HCT116 (cell line): Measurements from ENCODE around the gene PSORS1C1. TPM values are rescaled to one million over a fixed set of nuclear protein-coding genes. Genes with fewer than 3 reads are reported as not detected.

Experiments
- ATAC-seq: fragments of 200-7000 bp; cut with Tn5 transposase; 2 replicates; pipeline ENCODE4 v1.9.1; 2020; ENCODE audit warnings: mild to moderate bottlenecking, moderate library complexity
- BruUV-seq: library from RNA; stranded (reverse); fragments of 400-500 nt; replicated peaks from 2 replicates; lab custom pipeline; 2021; lab: Mats Ljungman, UMichigan
- CTCF ChIA-PET: fragments of 300-600 bp; sonication (Branson Sonifier 250); formaldehyde crosslinking; loops from one replicate; lab custom pipeline; 2021; ENCODE audit warnings: antibody characterized with exemption; lab: Charles Lee
- POLR2A ChIA-PET: fragments of 300-600, 350-600 bp; sonication (Branson Sonifier 250); formaldehyde crosslinking; loops from one replicate; lab custom pipeline; 2021; ENCODE audit warnings: antibody characterized with exemption; lab: Charles Lee
- RAD21 ChIA-PET, 2 experiments: fragments of 300-600 bp; sonication (Branson Sonifier 250); formaldehyde crosslinking; loops; one replicate each; lab custom pipeline; 2023; ENCODE audit warnings: low total read pairs in 2 of 2; ENCODE audit not compliant: uncharacterized antibody in 2 of 2, unreplicated experiment in 2 of 2, low non-redundant PET in 1 of 2; lab: Charles Lee
- DNase-seq: peaks from one replicate; pipeline ENCODE4 v3.0.0-alpha.2; 2010; ENCODE audit warnings: low read depth, low spot score
- H2AFZ ChIP-seq: fragments of 200-600 bp; shearing (Covaris generic), sonication (generic); 2 replicates; pipeline ENCODE4 v1.6.1; 2017; ENCODE audit warnings: low read depth, mixed run types, mixed read lengths, antibody characterized with exemption, low read length; ENCODE audit not compliant: poor library complexity, severe bottlenecking
- H3K27ac ChIP-seq: 2 replicates; pipeline ENCODE4 v1.5.1; 2012; ENCODE audit warnings: low read depth, low read length
- H3K27me3 ChIP-seq: fragments of 200-600 bp; sonication (generic); 2 replicates; pipeline ENCODE4 v1.6.1; 2016; ENCODE audit warnings: mixed run types, low read length, mixed read lengths; ENCODE audit not compliant: insufficient read depth
- H3K36me3 ChIP-seq, 2 experiments: fragments of 200-500 bp in 1 of 2; fragments of 200-600 bp in 1 of 2; sonication (Bioruptor generic) in 1 of 2; sonication (generic) in 1 of 2; 2 replicates each; pipeline versions ENCODE4 v1.5.1 to v1.6.1; 2014 to 2016; ENCODE audit warnings: low read length in 2 of 2, inconsistent platforms in 1 of 2, mixed read lengths in 1 of 2, mixed run types in 1 of 2; ENCODE audit not compliant: insufficient read depth in 2 of 2, control insufficient read depth in 1 of 2
- H3K4me1 ChIP-seq, 2 experiments: fragments of 200-600 bp in 1 of 2; sonication (generic) in 1 of 2; 2 replicates each; pipeline versions ENCODE4 v1.5.1 to v1.6.1; 2012 to 2017; ENCODE audit warnings: low read length in 2 of 2, inconsistent platforms in 1 of 2, mild to moderate bottlenecking in 1 of 2, mixed read lengths in 1 of 2, mixed run types in 1 of 2, moderate library complexity in 1 of 2; ENCODE audit not compliant: insufficient read depth in 2 of 2, control insufficient read depth in 1 of 2
- H3K4me2 ChIP-seq: fragments of 200-600 bp; sonication (generic); 2 replicates; pipeline ENCODE4 v1.6.1; 2017; ENCODE audit warnings: mixed run types, low read length, mixed read lengths
- H3K4me3 ChIP-seq, 2 experiments: fragments of 200-600 bp in 1 of 2; sonication (generic) in 1 of 2; replicated peaks in 1 of 2; 2 replicates each; pipeline ENCODE4 v1.5.1; 2011 to 2016; ENCODE audit warnings: low read length in 2 of 2, control low read depth in 1 of 2, low read depth in 1 of 2, mild to moderate bottlenecking in 1 of 2, mixed read lengths in 1 of 2, mixed run types in 1 of 2
- H3K79me2 ChIP-seq: fragments of 200-600 bp; sonication (generic); 2 replicates; pipeline ENCODE4 v1.6.1; 2017; ENCODE audit warnings: mild to moderate bottlenecking, mixed run types, low read length, moderate library complexity, mixed read lengths; ENCODE audit not compliant: insufficient read depth
- H3K9ac ChIP-seq: fragments of 200-600 bp; sonication (generic); 2 replicates; pipeline ENCODE4 v1.6.1; 2016; ENCODE audit warnings: low read length, mixed read lengths
- H3K9me2 ChIP-seq: fragments of 200-600 bp; sonication (generic), shearing (Covaris generic); 2 replicates; pipeline ENCODE4 v1.6.1; 2017; ENCODE audit warnings: mixed run types, mild to moderate bottlenecking, moderate library complexity; ENCODE audit not compliant: insufficient read depth
- H3K9me3 ChIP-seq, 2 experiments: fragments of 200-500 bp in 1 of 2; fragments of 200-600 bp in 1 of 2; sonication (Bioruptor generic) in 1 of 2; sonication (generic) in 1 of 2; 2 replicates each; pipeline ENCODE4 v1.6.1; 2014 to 2017; ENCODE audit warnings: low read length in 2 of 2, mixed read lengths in 2 of 2, inconsistent platforms in 1 of 2, low read depth in 1 of 2, mild to moderate bottlenecking in 1 of 2, mixed run types in 1 of 2, moderate library complexity in 1 of 2; ENCODE audit not compliant: control insufficient read depth in 1 of 2, insufficient read depth in 1 of 2
- H4K20me1 ChIP-seq: fragments of 200-600 bp; sonication (generic), shearing (Covaris generic); 2 replicates; pipeline ENCODE4 v1.6.1; 2017; ENCODE audit warnings: mixed run types, mild to moderate bottlenecking, moderate library complexity; ENCODE audit not compliant: insufficient read depth
- POLR2A ChIP-seq: IDR thresholded peaks from 2 replicates; pipeline ENCODE4 v1.7.0; 2011; ENCODE audit warnings: borderline replicate concordance; ENCODE audit not compliant: insufficient read depth, insufficient read length; ENCODE audit errors: extremely low read depth
- POLR2AphosphoS5 ChIP-seq: IDR thresholded peaks from 2 replicates; pipeline ENCODE4 v1.6.1; 2011; ENCODE audit warnings: mild to moderate bottlenecking, low read depth, low read length, moderate library complexity
- RAD21 ChIP-seq: IDR thresholded peaks from 2 replicates; pipeline ENCODE4 v1.6.1; 2012; ENCODE audit warnings: low read depth, mild to moderate bottlenecking
- SP1 ChIP-seq: IDR thresholded peaks from 2 replicates; pipeline ENCODE4 v1.6.1; 2012; ENCODE audit warnings: low read depth
- SRF ChIP-seq: IDR thresholded peaks from 2 replicates; pipeline ENCODE4 v1.6.1; 2012; ENCODE audit warnings: low read depth
- TCF7L2 ChIP-seq: IDR thresholded peaks from 2 replicates; pipeline ENCODE4 v1.7.0; 2011; ENCODE audit warnings: borderline replicate concordance, inconsistent platforms; ENCODE audit not compliant: insufficient read depth, insufficient read length; ENCODE audit errors: extremely low read depth
- intact Hi-C: fragments of 100-400 bp; cut with micrococcal nuclease; formaldehyde crosslinking; loops from 2 replicates; pipeline ENCODE4 v1.10.0; 2022
- total RNA-seq: library from RNA; stranded (reverse); gene quantifications from one replicate; pipeline ENCODE4 v1.2.1, GENCODE V29; 2021; ENCODE audit not compliant: unreplicated experiment
- TF ChIP-seq, protein P1 (sequence below): IDR thresholded peaks from 2 replicates; pipeline ENCODE4 v1.6.1; 2012; ENCODE audit warnings: low read depth
- TF ChIP-seq, protein P2 (sequence below): IDR thresholded peaks from 2 replicates; pipeline ENCODE4 v1.6.1; 2012

The PSORS1C1 gene
- total RNA-seq, 1 experiment from 2014 or later: 9.8 TPM

GRCh38 chr6:31170600-31170881 is 55.9 kb downstream of the PSORS1C1 start, which contains the start of gene POU5F1:
Gene POU5F1, minus strand, starts transcription at chr6:31170682. Its CDS starts 62 bp downstream, at chr6:31170620.
- ChIA-PET POLR2A (no interaction called here), CTCF (no interaction called here), RAD21 (no interaction called here)
- no peak within 1 kb of the TSS for H3K9ac ChIP-seq
- TF ChIP-seq SP1 (no peak), SRF (no peak)
- TF ChIP-seq, protein P1, sequence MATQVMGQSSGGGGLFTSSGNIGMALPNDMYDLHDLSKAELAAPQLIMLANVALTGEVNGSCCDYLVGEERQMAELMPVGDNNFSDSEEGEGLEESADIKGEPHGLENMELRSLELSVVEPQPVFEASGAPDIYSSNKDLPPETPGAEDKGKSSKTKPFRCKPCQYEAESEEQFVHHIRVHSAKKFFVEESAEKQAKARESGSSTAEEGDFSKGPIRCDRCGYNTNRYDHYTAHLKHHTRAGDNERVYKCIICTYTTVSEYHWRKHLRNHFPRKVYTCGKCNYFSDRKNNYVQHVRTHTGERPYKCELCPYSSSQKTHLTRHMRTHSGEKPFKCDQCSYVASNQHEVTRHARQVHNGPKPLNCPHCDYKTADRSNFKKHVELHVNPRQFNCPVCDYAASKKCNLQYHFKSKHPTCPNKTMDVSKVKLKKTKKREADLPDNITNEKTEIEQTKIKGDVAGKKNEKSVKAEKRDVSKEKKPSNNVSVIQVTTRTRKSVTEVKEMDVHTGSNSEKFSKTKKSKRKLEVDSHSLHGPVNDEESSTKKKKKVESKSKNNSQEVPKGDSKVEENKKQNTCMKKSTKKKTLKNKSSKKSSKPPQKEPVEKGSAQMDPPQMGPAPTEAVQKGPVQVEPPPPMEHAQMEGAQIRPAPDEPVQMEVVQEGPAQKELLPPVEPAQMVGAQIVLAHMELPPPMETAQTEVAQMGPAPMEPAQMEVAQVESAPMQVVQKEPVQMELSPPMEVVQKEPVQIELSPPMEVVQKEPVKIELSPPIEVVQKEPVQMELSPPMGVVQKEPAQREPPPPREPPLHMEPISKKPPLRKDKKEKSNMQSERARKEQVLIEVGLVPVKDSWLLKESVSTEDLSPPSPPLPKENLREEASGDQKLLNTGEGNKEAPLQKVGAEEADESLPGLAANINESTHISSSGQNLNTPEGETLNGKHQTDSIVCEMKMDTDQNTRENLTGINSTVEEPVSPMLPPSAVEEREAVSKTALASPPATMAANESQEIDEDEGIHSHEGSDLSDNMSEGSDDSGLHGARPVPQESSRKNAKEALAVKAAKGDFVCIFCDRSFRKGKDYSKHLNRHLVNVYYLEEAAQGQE: no peak
- TF ChIP-seq, all 23 proteins: peak for 0
- no peak within 1 kb of the TSS for H3K4me3 ChIP-seq
- H4K20me1 ChIP-seq: no peaks in the 10 kb centered on the region
- H3K4me1 ChIP-seq: peaks cover 3 to 15% of the 10 kb centered on the region in 2 experiments
- no peak within 1 kb of the TSS; the same call in 1 of the 2 replicates for H3K4me2 ChIP-seq
- no peaks in the 10 kb centered on the region for H3K79me2 ChIP-seq
- no TSS peak for BruUV-seq
- ATAC-seq: no peak
- H3K9me3 ChIP-seq: no peaks in the 10 kb centered on the region
- H3K36me3 ChIP-seq: no peaks in the 10 kb centered on the region
- no peak for DNase-seq
- intact Hi-C loops: no loop called here
- H2AFZ ChIP-seq: no peak within 1 kb of the TSS
- H3K9me2 ChIP-seq: no peaks in the 10 kb centered on the region
- H3K27me3 ChIP-seq: no peaks in the 10 kb centered on the region
- no peak within 1 kb of the TSS for H3K27ac ChIP-seq

- Histone ChIP-seq H3K36me3 (no peaks in the 10 kb centered on the region), H3K4me3 (no peak overlapping the region), H3K4me1 (peaks cover 3 to 18% of the 10 kb centered on the region in 2 experiments), H2AFZ (no peak overlapping the region), H3K4me2 (no peak overlapping the region), H4K20me1 (no peaks in the 10 kb centered on the region), H3K9me3 (no peaks in the 10 kb centered on the region), H3K79me2 (no peaks in the 10 kb centered on the region), H3K27ac (no peak overlapping the region), H3K27me3 (no peaks in the 10 kb centered on the region), H3K9ac (no peak overlapping the region), H3K9me2 (no peaks in the 10 kb centered on the region)
- DNase-seq: no peak
- TF ChIP-seq TCF7L2 (no peak), RAD21 (no peak), SRF (no peak), POLR2A (no peak), POLR2AphosphoS5 (no peak)
- TF ChIP-seq, protein P2, sequence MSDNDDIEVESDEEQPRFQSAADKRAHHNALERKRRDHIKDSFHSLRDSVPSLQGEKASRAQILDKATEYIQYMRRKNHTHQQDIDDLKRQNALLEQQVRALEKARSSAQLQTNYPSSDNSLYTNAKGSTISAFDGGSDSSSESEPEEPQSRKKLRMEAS: no peak
- TF ChIP-seq, protein P1: no peak
- ChIA-PET POLR2A (no interaction called here), CTCF (no interaction called here), RAD21 (no interaction called here)
- no peak for ATAC-seq
- intact Hi-C loops: no loop called here
- no TSS peak for BruUV-seq
Observed at GRCh38 chr6:31170987-31171671, 56.5 kb downstream of the PSORS1C1 start.
